A549 (cell line): ENCODE data around the gene CLASP1.

Experiments
- CHD4 ChIP-seq: fragments of 200-600 bp; sonication (generic); IDR thresholded peaks from 2 replicates; pipeline ENCODE4 v1.6.1; 2016; ENCODE audit warnings: antibody characterized with exemption, mild to moderate bottlenecking, borderline replicate concordance
- EP300 ChIP-seq, 2 experiments: fragments of >200 bp; sonication (Bioruptor Twin); formaldehyde crosslinking; IDR thresholded peaks; 2 replicates in 1 of 2; 3 replicates in 1 of 2; pipeline ENCODE4 v1.6.1; 2016 to 2017
- TF ChIP-seq, protein P1 (sequence below): fragments of >200 bp; sonication (Bioruptor Twin); formaldehyde crosslinking; IDR thresholded peaks from 3 replicates; pipeline ENCODE4 v1.5.1; 2016

DNA sequence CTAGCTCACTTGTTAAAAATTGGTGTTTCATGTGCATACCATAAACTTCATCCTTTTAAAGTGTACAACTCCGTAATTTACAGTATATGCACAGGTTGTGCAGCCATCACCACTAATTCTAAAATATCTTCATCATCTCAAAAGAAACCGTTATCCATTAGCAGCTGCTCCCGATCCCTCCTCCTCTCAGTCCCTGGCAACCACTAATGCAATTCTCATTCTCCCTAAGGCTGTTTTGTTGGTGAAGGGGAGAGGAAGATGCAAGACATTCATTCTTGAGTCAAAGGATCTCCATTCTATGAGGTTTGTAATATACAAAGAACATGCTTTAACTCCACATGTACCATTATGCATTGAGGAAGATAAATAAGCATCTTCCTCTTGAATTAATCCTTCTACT lies 70.0 kb downstream of the CLASP1 start:
- TF ChIP-seq, protein P1, sequence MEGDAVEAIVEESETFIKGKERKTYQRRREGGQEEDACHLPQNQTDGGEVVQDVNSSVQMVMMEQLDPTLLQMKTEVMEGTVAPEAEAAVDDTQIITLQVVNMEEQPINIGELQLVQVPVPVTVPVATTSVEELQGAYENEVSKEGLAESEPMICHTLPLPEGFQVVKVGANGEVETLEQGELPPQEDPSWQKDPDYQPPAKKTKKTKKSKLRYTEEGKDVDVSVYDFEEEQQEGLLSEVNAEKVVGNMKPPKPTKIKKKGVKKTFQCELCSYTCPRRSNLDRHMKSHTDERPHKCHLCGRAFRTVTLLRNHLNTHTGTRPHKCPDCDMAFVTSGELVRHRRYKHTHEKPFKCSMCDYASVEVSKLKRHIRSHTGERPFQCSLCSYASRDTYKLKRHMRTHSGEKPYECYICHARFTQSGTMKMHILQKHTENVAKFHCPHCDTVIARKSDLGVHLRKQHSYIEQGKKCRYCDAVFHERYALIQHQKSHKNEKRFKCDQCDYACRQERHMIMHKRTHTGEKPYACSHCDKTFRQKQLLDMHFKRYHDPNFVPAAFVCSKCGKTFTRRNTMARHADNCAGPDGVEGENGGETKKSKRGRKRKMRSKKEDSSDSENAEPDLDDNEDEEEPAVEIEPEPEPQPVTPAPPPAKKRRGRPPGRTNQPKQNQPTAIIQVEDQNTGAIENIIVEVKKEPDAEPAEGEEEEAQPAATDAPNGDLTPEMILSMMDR: no peak
- TF ChIP-seq EP300 (IDR thresholded peaks at IDR 0.05) (no peak), CHD4 (no peak)
